HG03196 (cell line): ENCODE measurements around the gene ITPRID1.
"Not testable (repeated sequence)": the region's sequence is repeated elsewhere in the genome, so short reads cannot be mapped to it uniquely, and the experiment has no call there.

ENCODE experiments used
- ATAC-seq: cut with Tn5 transposase; IDR thresholded peaks from one replicate; pipeline ENCODE4 v1.9.1; 2021; ENCODE audit not compliant: unreplicated experiment

Gene ITPRID1

DNA sequence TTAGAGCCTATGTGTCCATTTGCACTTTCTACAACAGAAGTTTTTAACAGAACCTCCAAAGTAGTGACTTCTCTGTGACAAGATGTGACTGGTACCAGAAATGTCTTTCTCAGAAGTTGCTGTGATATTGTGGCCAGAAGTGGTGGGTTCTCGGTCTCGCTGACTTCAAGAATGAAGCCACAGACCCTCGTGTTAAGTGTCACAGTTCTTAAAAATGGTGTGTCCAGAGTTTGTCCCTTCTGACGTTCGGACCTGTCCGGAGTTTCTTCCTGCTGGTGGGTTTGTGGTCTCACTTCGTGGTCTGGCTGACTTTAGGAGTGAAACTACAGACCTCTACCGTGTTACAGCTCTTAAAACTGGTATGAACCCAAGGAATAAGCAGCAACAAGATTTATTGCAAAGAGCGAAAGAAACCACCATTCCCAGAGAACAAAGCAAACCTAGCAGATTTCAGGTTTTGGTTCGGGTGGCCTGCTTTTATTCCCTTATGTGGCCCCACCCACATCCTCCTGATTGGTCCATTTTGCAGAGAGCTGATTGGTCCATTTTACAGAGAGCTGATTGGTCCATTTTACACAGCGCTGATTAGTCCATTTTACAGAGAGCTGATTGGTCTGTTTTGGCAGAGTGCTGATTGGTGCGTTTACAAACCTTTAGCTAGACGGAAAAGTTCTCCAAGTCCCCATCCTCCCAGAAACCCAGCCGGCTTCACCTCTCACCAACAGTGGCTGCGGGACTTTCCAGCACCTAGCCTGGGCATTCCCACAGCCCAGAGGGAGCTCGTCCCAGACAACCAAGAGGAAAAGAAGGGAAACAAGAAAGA is 3.0 kb downstream of the ITPRID1 start:
- no peak for ATAC-seq

DNA sequence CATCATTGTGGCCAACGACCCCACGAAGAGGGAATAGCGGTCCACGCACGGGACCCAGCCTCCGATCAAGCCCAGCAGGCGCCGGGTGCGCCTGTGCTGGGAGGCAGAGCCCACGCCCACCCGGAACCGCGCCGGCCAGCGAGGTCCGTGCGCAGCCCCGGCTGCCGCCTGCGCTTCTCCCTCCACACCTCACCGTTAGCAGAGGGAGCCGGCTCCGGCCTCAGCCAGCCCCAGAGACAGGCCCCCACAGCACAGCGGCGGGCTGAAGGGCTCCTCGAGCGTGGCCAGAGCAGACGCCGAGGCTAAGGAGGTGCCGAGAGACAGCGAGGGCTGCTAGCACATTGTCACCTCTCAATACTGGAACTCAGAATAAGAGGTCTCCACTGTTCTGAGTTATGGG is 3.6 kb downstream of the ITPRID1 start:
- ATAC-seq: no peak

DNA sequence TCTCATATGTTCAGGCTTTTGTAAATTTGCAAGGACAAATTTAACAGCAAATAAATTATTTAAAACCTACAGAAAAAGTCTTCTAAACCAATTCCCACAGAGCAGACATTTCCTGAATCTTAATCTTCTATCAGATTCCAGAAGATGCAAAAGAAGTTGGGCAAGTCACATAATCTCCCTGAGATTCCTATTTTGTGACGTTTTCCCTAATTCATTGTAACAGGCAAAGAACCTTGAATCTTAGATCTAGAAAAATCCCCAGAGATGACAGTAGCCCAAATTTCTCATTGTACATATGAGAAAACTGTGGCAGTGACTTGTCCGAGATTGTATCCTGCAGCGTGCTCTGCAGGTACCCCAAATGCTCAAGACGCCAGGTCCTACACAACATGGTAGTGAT is 4.9 kb downstream of the ITPRID1 start:
- ATAC-seq: no peak

DNA sequence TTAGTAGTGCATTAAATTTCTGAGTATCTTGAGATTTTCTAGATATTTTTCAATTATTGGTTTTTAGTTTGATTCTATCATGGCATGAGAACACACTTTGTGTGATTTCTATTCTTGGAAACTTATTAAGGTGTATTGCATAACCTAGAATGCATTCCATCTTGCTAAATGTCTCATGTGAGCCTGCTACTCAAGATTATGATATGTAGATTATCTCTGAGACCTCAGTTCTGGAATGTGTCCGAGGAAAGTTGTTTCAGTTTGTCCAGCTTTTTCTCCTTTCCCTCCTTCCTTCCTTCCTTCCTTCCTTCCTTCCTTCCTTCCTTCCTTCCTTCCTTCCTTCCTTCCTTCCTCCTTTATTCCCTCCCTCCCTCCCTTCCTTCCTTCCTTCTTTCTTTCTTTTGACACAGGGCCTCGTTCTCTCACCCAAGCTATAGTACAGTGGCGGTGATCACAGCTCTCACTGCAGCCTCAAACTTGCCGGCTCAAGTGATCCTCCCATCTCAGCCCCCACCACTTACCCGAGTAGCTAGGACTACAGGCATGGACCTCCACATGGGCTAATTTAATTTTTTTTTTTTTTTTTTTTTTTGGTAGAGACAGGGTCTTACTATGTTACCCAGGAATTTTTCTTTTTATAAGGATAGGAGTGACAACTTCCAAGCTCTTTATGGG is 7.6 kb downstream of the ITPRID1 start:
- no peak for ATAC-seq

DNA sequence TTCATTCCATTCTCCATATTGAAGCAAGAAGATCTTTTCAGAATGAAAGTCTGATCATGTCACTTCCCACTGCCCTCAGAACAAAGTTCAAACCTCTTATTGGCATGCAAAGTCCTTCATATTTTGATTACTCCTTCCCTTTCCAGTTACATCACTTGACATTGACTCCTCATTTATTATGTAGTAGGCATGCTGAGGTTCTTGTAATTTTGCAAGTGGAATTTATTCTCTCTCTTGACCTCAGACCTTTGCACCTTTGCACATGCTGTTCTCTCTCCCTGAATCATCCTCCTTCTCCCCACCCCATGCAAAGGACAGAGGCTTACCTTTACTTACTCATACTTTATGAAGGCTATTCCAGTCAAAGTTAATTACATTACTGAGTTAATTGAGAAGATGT is 13.0 kb downstream of the ITPRID1 start:
- no peak for ATAC-seq

DNA sequence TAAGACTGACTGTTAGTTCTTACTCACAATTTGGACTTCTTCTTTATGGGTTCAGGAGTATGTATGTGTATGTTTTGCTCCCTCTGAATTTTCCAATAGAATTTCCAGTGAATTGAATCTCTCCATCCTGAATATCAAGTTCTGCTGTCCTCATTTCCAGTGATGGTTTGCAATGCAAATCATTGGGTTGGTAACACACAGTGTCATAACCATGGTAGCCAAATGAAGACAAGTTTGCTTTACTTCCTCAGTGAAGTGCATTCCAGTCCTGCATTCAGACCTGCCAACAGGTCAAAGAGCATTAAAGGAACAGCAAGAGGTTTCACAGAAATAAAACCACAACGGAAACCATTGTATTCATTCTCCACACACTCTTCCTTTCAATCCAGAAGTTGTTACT is 15.2 kb downstream of the ITPRID1 start:
- no peak for ATAC-seq

- not testable (repeated sequence) for ATAC-seq
These were observed 26.8 kb downstream of the ITPRID1 start for GRCh38 chr7:31540651-31541185.

DNA sequence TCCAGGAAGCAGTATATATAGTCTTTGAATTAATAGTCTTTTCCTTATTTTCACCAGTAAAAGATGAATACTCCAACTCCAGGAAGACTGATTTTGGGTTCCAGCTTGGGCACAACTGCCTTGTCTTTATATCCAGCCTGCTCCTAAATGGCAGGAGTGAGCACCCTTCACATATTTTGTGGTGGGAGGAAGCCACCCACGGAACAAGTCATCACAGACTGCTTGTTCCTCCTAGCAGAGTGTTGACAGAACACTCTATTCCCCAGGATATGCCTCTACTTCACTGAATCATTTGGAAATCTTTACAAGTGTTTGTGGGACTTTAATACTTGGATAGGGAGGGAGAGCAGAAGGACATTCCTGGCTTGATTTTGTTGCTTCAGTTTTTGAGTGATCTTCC is 31.7 kb downstream of the ITPRID1 start:
- no peak for ATAC-seq

GRCh38 chr7:31549611-31550010 is 35.7 kb downstream of the ITPRID1 start:
- ATAC-seq: no peak

GRCh38 chr7:31550432-31550831 is 36.5 kb downstream of the ITPRID1 start:
- no peak for ATAC-seq

GRCh38 chr7:31553661-31554081 is 39.8 kb downstream of the ITPRID1 start:
- no peak for ATAC-seq

- ATAC-seq: no peak
These were observed 48.1 kb downstream of the ITPRID1 start for GRCh38 chr7:31562002-31562401.

DNA sequence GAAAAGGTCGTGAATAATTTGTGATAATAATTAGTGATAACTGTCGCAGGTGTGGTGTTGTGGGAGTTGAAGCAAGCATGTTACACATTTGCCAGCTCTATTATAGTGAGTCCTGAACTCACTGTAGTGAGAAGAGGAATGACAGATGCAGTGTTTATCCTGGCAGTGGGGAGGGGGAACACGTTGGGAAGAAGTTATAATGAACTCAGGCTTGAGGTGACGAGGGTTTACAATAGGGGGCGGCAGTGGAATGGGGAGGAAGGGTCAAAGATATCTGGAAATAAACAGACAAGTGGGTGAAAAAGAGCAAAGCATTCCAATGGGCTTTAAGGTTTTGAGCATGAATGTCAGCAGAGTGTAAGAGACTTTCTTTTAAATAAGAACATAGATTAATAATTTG is 49.6 kb downstream of the ITPRID1 start:
- ATAC-seq: no peak

DNA sequence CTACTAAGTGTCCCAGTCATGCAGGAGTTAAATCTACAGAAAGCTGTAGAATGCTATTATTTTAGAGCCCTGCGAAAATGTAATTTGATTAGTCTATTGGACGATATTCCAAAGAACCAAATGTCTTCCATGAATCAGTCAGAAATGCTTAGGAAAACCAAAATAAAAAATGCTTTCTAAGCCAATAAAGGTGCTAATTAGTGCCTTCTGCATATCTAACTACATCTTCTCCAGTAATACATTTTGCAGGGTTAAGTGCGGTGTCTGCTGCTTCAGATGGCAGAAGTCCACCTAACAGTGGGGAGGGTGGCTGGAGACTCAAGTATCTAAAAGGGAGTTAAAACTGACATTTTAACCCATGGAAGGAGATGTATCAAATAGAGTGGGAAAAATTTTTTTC is 50.1 kb downstream of the ITPRID1 start:
- no peak for ATAC-seq

DNA sequence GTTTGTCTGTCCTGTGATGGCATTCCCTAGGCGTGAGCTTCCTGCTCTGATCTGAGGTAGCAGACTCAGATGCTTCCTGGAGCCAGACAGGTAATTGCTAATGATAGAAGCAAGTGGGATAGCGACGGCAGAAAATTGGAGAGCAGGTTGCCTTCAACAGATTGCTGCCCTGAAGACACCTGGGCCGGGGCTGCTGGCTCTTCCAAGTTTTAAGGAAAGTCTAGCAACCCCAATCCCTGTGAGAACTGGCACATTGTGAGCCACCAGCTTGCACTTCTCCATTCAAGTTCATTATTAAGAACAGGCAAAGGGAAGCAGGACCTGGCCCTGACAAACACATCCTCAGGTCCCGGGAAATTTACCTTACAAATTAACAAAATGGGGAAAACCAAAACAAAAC is 50.8 kb downstream of the ITPRID1 start:
- ATAC-seq: no peak

GRCh38 chr7:31569528-31569927 is 55.6 kb downstream of the ITPRID1 start:
- no peak for ATAC-seq

GRCh38 chr7:31583526-31583925 is 69.6 kb downstream of the ITPRID1 start:
- no peak for ATAC-seq

DNA sequence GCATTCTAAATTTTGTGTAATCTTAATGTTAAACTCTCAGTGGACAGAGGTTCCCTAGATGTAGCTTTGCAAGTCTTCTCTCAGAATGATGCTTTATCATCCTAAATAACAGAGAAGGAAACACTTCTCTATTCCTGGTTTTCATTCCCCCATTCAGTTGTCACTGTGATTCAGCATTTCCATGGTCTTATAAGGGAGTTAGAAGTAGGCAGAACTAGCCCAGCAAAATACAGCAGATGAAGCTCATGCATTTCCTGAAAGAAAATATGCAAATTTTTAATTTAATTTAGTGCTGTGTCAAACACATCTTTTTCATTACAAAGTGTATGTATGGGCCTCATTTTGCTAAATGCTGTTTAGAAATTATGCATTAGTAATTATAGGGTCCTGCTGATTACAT is 70.1 kb downstream of the ITPRID1 start:
- ATAC-seq: no peak

DNA sequence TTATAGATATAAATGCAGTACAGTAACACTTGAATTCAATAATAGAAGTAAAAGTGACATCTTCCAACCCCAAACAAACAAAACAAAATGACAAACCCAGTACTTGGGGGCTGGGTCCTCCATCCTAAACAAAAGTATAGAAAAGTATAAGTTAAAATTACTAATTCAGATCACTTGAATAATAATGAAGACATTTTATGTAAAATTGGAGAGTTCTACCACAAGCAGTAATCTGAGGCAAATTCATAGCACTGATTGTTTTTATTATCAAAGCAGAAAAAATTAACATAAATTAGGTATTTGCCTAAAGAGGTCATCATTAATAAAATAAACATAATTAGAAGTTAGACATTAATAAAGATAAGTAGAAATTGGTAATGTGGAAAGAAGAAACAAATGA is 81.5 kb downstream of the ITPRID1 start:
- ATAC-seq: no peak

GRCh38 chr7:31602041-31602625 is 88.2 kb downstream of the ITPRID1 start:
- ATAC-seq: no peak

- ATAC-seq: no peak
These were observed 89.2 kb downstream of the ITPRID1 start for GRCh38 chr7:31603046-31603445.

GRCh38 chr7:31613604-31614003 is 99.7 kb downstream of the ITPRID1 start:
- no peak for ATAC-seq
